Endothelial cell of umbilical vein (primary cell): ENCODE data around the gene RASA2.

Source experiments
- POLR2A ChIP-seq: IDR thresholded peaks from 2 replicates; pipeline ENCODE4 v1.6.1; 2012; ENCODE audit warnings: low read depth, mild to moderate bottlenecking, control low read depth, low read length
- TF ChIP-seq, protein P1 (sequence below), 2 donors: IDR thresholded peaks; 1 replicate in 1 of 2; 2 replicates in 1 of 2; pipeline ENCODE4 v1.5.1; 2011; ENCODE audit warnings: low read length in 2 of 2, mild to moderate bottlenecking in 2 of 2, moderate library complexity in 2 of 2, control low read depth in 1 of 2, inconsistent platforms in 1 of 2, low read depth in 1 of 2; ENCODE audit not compliant: insufficient read depth in 1 of 2; ENCODE audit errors: extremely low read depth in 1 of 2
- TF ChIP-seq, protein P2 (sequence below): IDR thresholded peaks from 2 replicates; pipeline ENCODE4 v1.6.1; 2011; ENCODE audit not compliant: insufficient read depth, insufficient read length

DNA sequence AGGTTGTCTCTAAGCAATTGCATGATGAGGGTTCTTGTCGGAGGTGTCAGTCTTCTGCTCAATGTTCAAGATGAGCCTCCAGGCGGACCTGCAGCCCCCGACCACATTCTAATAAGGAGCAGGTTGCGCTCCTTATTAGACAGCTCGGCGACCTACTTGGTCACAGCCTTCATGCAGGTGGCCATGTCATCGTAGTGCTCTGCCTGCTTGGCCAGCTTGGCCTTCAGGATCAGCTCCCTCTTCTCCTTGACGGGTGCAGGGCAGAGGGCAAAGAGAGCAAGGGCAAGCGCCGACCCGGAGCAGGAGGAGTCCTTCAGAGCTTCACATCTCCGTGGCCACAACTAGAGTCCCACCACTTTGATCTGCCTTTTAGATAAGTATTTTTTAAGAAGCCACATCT, 113.5 kb downstream of the RASA2 start:
- TF ChIP-seq POLR2A = no peak
- TF ChIP-seq, protein P1, sequence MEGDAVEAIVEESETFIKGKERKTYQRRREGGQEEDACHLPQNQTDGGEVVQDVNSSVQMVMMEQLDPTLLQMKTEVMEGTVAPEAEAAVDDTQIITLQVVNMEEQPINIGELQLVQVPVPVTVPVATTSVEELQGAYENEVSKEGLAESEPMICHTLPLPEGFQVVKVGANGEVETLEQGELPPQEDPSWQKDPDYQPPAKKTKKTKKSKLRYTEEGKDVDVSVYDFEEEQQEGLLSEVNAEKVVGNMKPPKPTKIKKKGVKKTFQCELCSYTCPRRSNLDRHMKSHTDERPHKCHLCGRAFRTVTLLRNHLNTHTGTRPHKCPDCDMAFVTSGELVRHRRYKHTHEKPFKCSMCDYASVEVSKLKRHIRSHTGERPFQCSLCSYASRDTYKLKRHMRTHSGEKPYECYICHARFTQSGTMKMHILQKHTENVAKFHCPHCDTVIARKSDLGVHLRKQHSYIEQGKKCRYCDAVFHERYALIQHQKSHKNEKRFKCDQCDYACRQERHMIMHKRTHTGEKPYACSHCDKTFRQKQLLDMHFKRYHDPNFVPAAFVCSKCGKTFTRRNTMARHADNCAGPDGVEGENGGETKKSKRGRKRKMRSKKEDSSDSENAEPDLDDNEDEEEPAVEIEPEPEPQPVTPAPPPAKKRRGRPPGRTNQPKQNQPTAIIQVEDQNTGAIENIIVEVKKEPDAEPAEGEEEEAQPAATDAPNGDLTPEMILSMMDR (IDR thresholded peaks at IDR 0.05; ENCODE audit: extremely low read depth in 1 of 2, insufficient read depth in 1 of 2, low read depth in 1 of 2, low read length in 2 of 2) = no peak
- TF ChIP-seq, protein P2, sequence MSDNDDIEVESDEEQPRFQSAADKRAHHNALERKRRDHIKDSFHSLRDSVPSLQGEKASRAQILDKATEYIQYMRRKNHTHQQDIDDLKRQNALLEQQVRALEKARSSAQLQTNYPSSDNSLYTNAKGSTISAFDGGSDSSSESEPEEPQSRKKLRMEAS = no peak
